Chondrocyte (in vitro differentiated cells): ENCODE data around the gene ZBTB46. TPM values are rescaled to one million over a fixed set of nuclear protein-coding genes. Genes with fewer than 3 reads are reported as not detected.

Experiments
- DNase-seq: peaks from one replicate; pipeline ENCODE4 v3.0.0; 2021; ENCODE audit warnings: mixed read lengths, low spot score
- H3K27ac Mint-ChIP-seq: one replicate; pipeline ENCODE4 v1.8.0; 2021; ENCODE audit warnings: mild to moderate bottlenecking, moderate library complexity, mixed read lengths; ENCODE audit not compliant: unreplicated experiment
- H3K27me3 Mint-ChIP-seq: 2 replicates; pipeline ENCODE4 v1.8.0; 2021; ENCODE audit warnings: low read depth, mixed read lengths
- H3K36me3 Mint-ChIP-seq: 2 replicates; pipeline ENCODE4 v1.8.0; 2021; ENCODE audit warnings: low read depth, mixed read lengths
- H3K4me1 Mint-ChIP-seq: 2 replicates; pipeline ENCODE4 v1.8.0; 2021; ENCODE audit warnings: low read depth, mild to moderate bottlenecking, mixed read lengths
- H3K4me3 Mint-ChIP-seq: one replicate; pipeline ENCODE4 v1.8.0; 2021; ENCODE audit warnings: mild to moderate bottlenecking, moderate library complexity, mixed read lengths; ENCODE audit not compliant: unreplicated experiment
- H3K9me3 Mint-ChIP-seq: 2 replicates; pipeline ENCODE4 v1.8.0; 2021; ENCODE audit warnings: low read depth, mixed read lengths
- total RNA-seq: library from RNA; stranded (reverse); gene quantifications from 3 replicates; pipeline ENCODE4 v1.2.1, GENCODE V29; 2021
- TF ChIP-seq, protein P1 (sequence below): fragments of 200-600 bp; sonication (generic); IDR thresholded peaks from 2 replicates; pipeline ENCODE4 v1.5.0; 2021; ENCODE audit warnings: antibody characterized with exemption, mild to moderate bottlenecking, moderate library complexity

The ZBTB46 gene
- total RNA-seq, 1 donor from 2014 or later: 6.0 TPM

GRCh38 chr20:63767456-63767855 lies 63.6 kb downstream of the ZBTB46 start:
- H3K4me3 Mint-ChIP-seq: no peak overlapping the region
- no peak overlapping the region for H3K27ac Mint-ChIP-seq
- H3K27me3 Mint-ChIP-seq: no peaks in the 10 kb centered on the region
- H3K4me1 Mint-ChIP-seq: no peaks in the 10 kb centered on the region
- DNase-seq: no peak
- TF ChIP-seq, protein P1, sequence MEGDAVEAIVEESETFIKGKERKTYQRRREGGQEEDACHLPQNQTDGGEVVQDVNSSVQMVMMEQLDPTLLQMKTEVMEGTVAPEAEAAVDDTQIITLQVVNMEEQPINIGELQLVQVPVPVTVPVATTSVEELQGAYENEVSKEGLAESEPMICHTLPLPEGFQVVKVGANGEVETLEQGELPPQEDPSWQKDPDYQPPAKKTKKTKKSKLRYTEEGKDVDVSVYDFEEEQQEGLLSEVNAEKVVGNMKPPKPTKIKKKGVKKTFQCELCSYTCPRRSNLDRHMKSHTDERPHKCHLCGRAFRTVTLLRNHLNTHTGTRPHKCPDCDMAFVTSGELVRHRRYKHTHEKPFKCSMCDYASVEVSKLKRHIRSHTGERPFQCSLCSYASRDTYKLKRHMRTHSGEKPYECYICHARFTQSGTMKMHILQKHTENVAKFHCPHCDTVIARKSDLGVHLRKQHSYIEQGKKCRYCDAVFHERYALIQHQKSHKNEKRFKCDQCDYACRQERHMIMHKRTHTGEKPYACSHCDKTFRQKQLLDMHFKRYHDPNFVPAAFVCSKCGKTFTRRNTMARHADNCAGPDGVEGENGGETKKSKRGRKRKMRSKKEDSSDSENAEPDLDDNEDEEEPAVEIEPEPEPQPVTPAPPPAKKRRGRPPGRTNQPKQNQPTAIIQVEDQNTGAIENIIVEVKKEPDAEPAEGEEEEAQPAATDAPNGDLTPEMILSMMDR: no peak
- H3K9me3 Mint-ChIP-seq: no peaks in the 10 kb centered on the region
- H3K36me3 Mint-ChIP-seq: peaks cover 10% of the 10 kb centered on the region

- no peaks in the 10 kb centered on the region for H3K9me3 Mint-ChIP-seq
- TF ChIP-seq, protein P1: no peak
- H3K4me1 Mint-ChIP-seq: no peaks in the 10 kb centered on the region
- H3K27me3 Mint-ChIP-seq: no peaks in the 10 kb centered on the region
- no peak overlapping the region for H3K27ac Mint-ChIP-seq
- DNase-seq: no peak
- H3K36me3 Mint-ChIP-seq: peaks cover 10% of the 10 kb centered on the region
- H3K4me3 Mint-ChIP-seq: no peak overlapping the region
Observed at GRCh38 chr20:63766695-63767426, 64.2 kb downstream of the ZBTB46 start.

DNA sequence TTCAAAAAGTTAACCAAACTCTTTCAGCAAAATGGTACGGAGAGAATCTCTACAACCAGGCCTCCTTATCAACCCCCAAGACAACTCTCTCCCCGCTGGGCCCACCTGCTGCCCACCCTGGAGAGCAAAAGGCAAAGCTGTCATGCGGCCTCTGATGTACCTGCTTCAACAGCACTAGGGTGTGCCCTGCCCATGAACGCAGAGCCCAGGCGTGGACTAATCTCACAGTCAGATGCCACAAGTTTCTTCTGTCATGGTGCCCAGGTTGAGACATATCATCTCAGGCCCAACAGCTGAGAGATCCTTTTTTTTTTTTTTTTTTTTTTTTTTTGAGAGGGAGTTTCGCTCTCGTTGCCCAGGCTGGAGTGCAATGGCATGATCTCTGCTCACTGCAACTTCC lies 65.2 kb downstream of the ZBTB46 start:
- Mint-ChIP-seq H3K4me3 (no peak overlapping the region), H3K9me3 (no peaks in the 10 kb centered on the region), H3K27ac (no peak overlapping the region), H3K27me3 (no peaks in the 10 kb centered on the region), H3K36me3 (peaks cover 10% of the 10 kb centered on the region), H3K4me1 (no peaks in the 10 kb centered on the region)
- no peak for DNase-seq
- TF ChIP-seq, protein P1: no peak

DNA sequence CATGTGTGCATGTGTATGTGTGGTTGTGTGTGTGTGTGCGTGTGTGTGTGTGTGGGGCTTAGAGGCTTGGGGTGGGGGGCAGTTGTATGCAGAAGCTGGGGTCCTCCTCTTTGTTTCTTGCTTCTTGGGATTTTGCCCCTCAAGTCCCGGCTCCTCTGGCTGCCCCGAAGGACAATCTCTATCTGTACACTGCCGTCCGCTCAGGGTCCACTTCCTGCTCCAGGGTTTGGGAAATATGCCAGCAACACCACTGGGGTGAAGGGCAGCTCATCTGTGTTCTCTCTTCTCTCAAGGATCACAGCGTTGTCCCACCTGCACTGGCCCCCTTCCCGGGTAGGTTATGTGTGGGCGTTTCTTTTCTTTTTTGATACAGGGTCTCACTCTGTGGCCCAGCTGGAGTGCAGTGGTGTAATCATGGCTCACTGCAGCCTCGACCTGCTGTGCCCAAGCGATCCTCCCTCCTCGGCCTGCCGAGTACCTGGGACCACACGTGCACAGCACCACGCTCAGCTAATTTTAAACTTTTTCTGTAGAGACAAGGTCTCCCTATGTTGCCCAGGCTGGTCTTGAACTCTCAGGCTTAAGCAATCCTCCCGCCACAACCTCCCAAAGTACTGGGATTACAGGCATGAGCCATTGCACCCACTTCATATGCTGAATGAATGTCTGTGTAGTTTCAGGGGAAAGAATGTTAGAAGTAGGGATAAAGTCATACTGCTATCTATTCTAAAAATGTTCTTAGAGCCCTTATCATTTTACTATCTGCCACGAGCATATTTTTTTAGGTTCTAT lies 65.8 kb downstream of the ZBTB46 start:
- H3K36me3 Mint-ChIP-seq: peaks cover 10% of the 10 kb centered on the region
- no peaks in the 10 kb centered on the region for H3K27me3 Mint-ChIP-seq
- H3K27ac Mint-ChIP-seq: no peak overlapping the region
- no peak for DNase-seq
- no peaks in the 10 kb centered on the region for H3K4me1 Mint-ChIP-seq
- no peak overlapping the region for H3K4me3 Mint-ChIP-seq
- TF ChIP-seq, protein P1: no peak
- no peaks in the 10 kb centered on the region for H3K9me3 Mint-ChIP-seq

- peaks cover 5% of the 10 kb centered on the region for H3K36me3 Mint-ChIP-seq
- no peak overlapping the region for H3K4me3 Mint-ChIP-seq
- TF ChIP-seq, protein P1: no peak
- H3K9me3 Mint-ChIP-seq: no peaks in the 10 kb centered on the region
- DNase-seq: no peak
- no peaks in the 10 kb centered on the region for H3K4me1 Mint-ChIP-seq
- no peak overlapping the region for H3K27ac Mint-ChIP-seq
- H3K27me3 Mint-ChIP-seq: no peaks in the 10 kb centered on the region
Observed at GRCh38 chr20:63759377-63759901, 71.6 kb downstream of the ZBTB46 start.
